OCI-LY3 (cell line): ENCODE data around the gene C3orf85.

Source experiments
- H2AFZ ChIP-seq: fragments of 200-600, 300-600 bp; shearing (Covaris generic); 2 replicates; pipeline ENCODE4 v1.6.0; 2014; ENCODE audit warnings: antibody characterized with exemption, low read depth, low read length
- H3K27ac ChIP-seq: fragments of 200-600, 300-600 bp; sonication (generic); 2 replicates; pipeline ENCODE4 v1.5.1; 2014; ENCODE audit warnings: mild to moderate bottlenecking, low read length, moderate library complexity, mixed read lengths
- H3K27me3 ChIP-seq: fragments of 200-600, 300-600 bp; sonication (generic); 2 replicates; pipeline ENCODE4 v1.6.1; 2014; ENCODE audit warnings: low read depth, low read length, mixed read lengths
- H3K36me3 ChIP-seq: fragments of 200-600, 300-600 bp; sonication (generic); replicated peaks from 2 replicates; pipeline ENCODE3; 2014; ENCODE audit warnings: low read depth, low read length, mixed read lengths
- H3K4me1 ChIP-seq: fragments of 300-600, 200-600 bp; sonication (generic); 2 replicates; pipeline ENCODE4 v1.6.1; 2014; ENCODE audit warnings: low read length, mixed read lengths
- H3K4me2 ChIP-seq: fragments of 200-600, 300-600 bp; sonication (generic); 2 replicates; pipeline ENCODE4 v1.6.1; 2014; ENCODE audit warnings: low read length, mixed read lengths
- H3K4me3 ChIP-seq: fragments of 300-600, 200-600 bp; sonication (generic); 2 replicates; pipeline ENCODE4 v1.5.1; 2014; ENCODE audit warnings: antibody characterized with exemption, mild to moderate bottlenecking, low read length, moderate library complexity
- H3K79me2 ChIP-seq: fragments of 300-600, 200-600 bp; shearing (Covaris generic); 2 replicates; pipeline ENCODE4 v1.6.1; 2014; ENCODE audit warnings: mild to moderate bottlenecking, low read length, mixed read lengths
- H3K9ac ChIP-seq: fragments of 300-600, 200-600 bp; shearing (Covaris generic); 2 replicates; pipeline ENCODE4 v1.6.0; 2014; ENCODE audit warnings: mild to moderate bottlenecking, low read length, moderate library complexity
- H3K9me3 ChIP-seq: fragments of 200-600, 300-600 bp; shearing (Covaris generic); 2 replicates; pipeline ENCODE4 v1.6.1; 2014; ENCODE audit warnings: low read length, mixed read lengths; ENCODE audit not compliant: insufficient read depth
- H4K20me1 ChIP-seq: fragments of 200-600, 300-600 bp; sonication (generic); 2 replicates; pipeline ENCODE4 v1.6.1; 2016; ENCODE audit warnings: low read length, mixed read lengths; ENCODE audit not compliant: insufficient read depth
- EZH2phosphoT487 ChIP-seq: fragments of 200-600 bp; shearing (Covaris generic); IDR thresholded peaks from 2 replicates; pipeline ENCODE4 v1.6.1; 2018; ENCODE audit warnings: antibody characterized with exemption, mixed run types, low read depth
- TF ChIP-seq, protein P1 (sequence below): fragments of 200-600, 300-600 bp; sonication (generic); IDR thresholded peaks from 2 replicates; pipeline ENCODE4 v1.5.1; 2014; ENCODE audit warnings: antibody characterized with exemption, low read length, low read depth

The C3orf85 gene

GRCh38 chr3:109155828-109156227 is 19.3 kb downstream of the C3orf85 start:
- H3K9ac ChIP-seq, result no peak overlapping the region
- H3K79me2 ChIP-seq, result no peaks in the 10 kb centered on the region
- no peak for TF ChIP-seq EZH2phosphoT487
- TF ChIP-seq, protein P1, sequence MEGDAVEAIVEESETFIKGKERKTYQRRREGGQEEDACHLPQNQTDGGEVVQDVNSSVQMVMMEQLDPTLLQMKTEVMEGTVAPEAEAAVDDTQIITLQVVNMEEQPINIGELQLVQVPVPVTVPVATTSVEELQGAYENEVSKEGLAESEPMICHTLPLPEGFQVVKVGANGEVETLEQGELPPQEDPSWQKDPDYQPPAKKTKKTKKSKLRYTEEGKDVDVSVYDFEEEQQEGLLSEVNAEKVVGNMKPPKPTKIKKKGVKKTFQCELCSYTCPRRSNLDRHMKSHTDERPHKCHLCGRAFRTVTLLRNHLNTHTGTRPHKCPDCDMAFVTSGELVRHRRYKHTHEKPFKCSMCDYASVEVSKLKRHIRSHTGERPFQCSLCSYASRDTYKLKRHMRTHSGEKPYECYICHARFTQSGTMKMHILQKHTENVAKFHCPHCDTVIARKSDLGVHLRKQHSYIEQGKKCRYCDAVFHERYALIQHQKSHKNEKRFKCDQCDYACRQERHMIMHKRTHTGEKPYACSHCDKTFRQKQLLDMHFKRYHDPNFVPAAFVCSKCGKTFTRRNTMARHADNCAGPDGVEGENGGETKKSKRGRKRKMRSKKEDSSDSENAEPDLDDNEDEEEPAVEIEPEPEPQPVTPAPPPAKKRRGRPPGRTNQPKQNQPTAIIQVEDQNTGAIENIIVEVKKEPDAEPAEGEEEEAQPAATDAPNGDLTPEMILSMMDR, result no peak
- no peaks in the 10 kb centered on the region for H3K27me3 ChIP-seq
- no peaks in the 10 kb centered on the region for H3K4me1 ChIP-seq
- no peaks in the 10 kb centered on the region for H3K9me3 ChIP-seq
- H3K36me3 ChIP-seq, result no peaks in the 10 kb centered on the region
- no peak overlapping the region for H3K4me3 ChIP-seq
- H4K20me1 ChIP-seq, result no peaks in the 10 kb centered on the region
- no peak overlapping the region for H3K27ac ChIP-seq
- no peak overlapping the region for H3K4me2 ChIP-seq
- no peak overlapping the region for H2AFZ ChIP-seq

- H3K27ac ChIP-seq, result no peak overlapping the region
Measured at GRCh38 chr3:109161487-109162123, 25.1 kb downstream of the C3orf85 start.

DNA sequence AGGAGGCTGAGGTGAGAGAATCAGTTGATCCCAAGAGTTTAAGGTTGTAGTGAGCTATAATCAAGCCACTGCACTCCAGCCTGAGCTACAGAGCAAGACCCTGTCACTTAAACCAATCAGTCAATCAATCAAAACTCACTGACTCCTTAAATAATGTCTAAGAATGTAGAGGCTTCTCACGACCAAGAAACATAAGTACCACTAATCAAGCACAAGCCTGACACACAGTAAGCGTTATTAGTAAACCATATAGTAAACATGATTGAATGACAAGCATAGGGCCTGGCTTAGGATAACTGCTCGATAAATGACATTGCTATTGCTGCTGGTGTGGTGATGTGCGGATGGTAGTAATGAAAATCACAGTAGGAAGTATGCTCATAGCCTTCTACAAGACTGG is 29.4 kb downstream of the C3orf85 start:
- Histone ChIP-seq H3K9ac (no peak overlapping the region), H3K27ac (no peak overlapping the region), H3K36me3 (no peaks in the 10 kb centered on the region), H4K20me1 (no peaks in the 10 kb centered on the region), H3K4me3 (no peak overlapping the region), H3K27me3 (no peaks in the 10 kb centered on the region), H2AFZ (no peak overlapping the region), H3K79me2 (no peaks in the 10 kb centered on the region), H3K9me3 (no peaks in the 10 kb centered on the region), H3K4me2 (no peak overlapping the region), H3K4me1 (no peaks in the 10 kb centered on the region)
- no peak for TF ChIP-seq EZH2phosphoT487
- TF ChIP-seq, protein P1, result no peak

More at GRCh38 chr3:109161487-109162123, 25.1 kb downstream of the C3orf85 start:
- Histone ChIP-seq H3K9ac (no peak overlapping the region), H3K4me1 (no peaks in the 10 kb centered on the region), H3K4me2 (no peak overlapping the region), H3K9me3 (no peaks in the 10 kb centered on the region), H3K79me2 (no peaks in the 10 kb centered on the region), H3K36me3 (no peaks in the 10 kb centered on the region), H2AFZ (no peak overlapping the region), H3K27me3 (no peaks in the 10 kb centered on the region), H4K20me1 (no peaks in the 10 kb centered on the region), H3K4me3 (no peak overlapping the region)
- TF ChIP-seq, protein P1, result no peak
- no peak for TF ChIP-seq EZH2phosphoT487

GRCh38 chr3:109171479-109171878 is 35.0 kb downstream of the C3orf85 start:
- Histone ChIP-seq H2AFZ (no peak overlapping the region), H3K9me3 (no peaks in the 10 kb centered on the region), H3K27ac (no peak overlapping the region), H3K79me2 (no peaks in the 10 kb centered on the region), H3K4me2 (no peak overlapping the region), H3K36me3 (no peaks in the 10 kb centered on the region), H3K27me3 (no peaks in the 10 kb centered on the region), H3K4me3 (no peak overlapping the region), H3K4me1 (no peaks in the 10 kb centered on the region), H4K20me1 (no peaks in the 10 kb centered on the region), H3K9ac (no peak overlapping the region)
- TF ChIP-seq EZH2phosphoT487, result no peak
- TF ChIP-seq, protein P1, result no peak
